Liver (tissue), 9 donors: ENCODE data around the gene ARMC9. TPM values are rescaled to one million over a fixed set of nuclear protein-coding genes. Genes with fewer than 3 reads are reported as not detected.

Experiments
- DNase-seq: peaks from one replicate; pipeline ENCODE4 v3.0.0-alpha.2; 2017; ENCODE audit warnings: low spot score
- H3K27ac ChIP-seq, 2 donors: one replicate each; pipeline ENCODE4 v1.7.0; 2013; ENCODE audit warnings: inconsistent platforms in 2 of 2, low read length in 2 of 2, control low read depth in 1 of 2, low read depth in 1 of 2, mild to moderate bottlenecking in 1 of 2
- H3K27me3 ChIP-seq, 4 donors: one replicate each; pipeline versions ENCODE4 v1.6.1 to v1.7.0; 2013; ENCODE audit warnings: low read length in 3 of 4, inconsistent platforms in 1 of 4, mild to moderate bottlenecking in 1 of 4, moderate library complexity in 1 of 4; ENCODE audit not compliant: control insufficient read depth in 4 of 4, insufficient read depth in 4 of 4
- H3K36me3 ChIP-seq, 4 donors: one replicate each; pipeline versions ENCODE4 v1.6.1 to v1.7.0; 2013; ENCODE audit warnings: low read length in 3 of 4, mild to moderate bottlenecking in 3 of 4, low read depth in 1 of 4, moderate library complexity in 1 of 4; ENCODE audit not compliant: control insufficient read depth in 4 of 4, insufficient read depth in 3 of 4
- H3K4me1 ChIP-seq, 4 donors: one replicate each; pipeline versions ENCODE4 v1.6.1 to v1.7.0; 2013; ENCODE audit warnings: low read length in 3 of 4, mild to moderate bottlenecking in 3 of 4, moderate library complexity in 1 of 4; ENCODE audit not compliant: control insufficient read depth in 4 of 4, insufficient read depth in 4 of 4
- H3K4me3 ChIP-seq, 3 donors: one replicate each; pipeline versions ENCODE4 v1.6.1 to v1.7.0; 2013; ENCODE audit warnings: low read length in 3 of 3, control low read depth in 1 of 3, low read depth in 1 of 3, mild to moderate bottlenecking in 1 of 3
- H3K9ac ChIP-seq, 2 donors: one replicate each; pipeline ENCODE4 v1.7.0; 2013; ENCODE audit warnings: low read length in 2 of 2, mild to moderate bottlenecking in 2 of 2, moderate library complexity in 2 of 2, control low read depth in 1 of 2, low read depth in 1 of 2
- H3K9me3 ChIP-seq, 4 donors: one replicate each; pipeline versions ENCODE4 v1.6.1 to v1.7.0; 2013; ENCODE audit warnings: low read length in 3 of 4; ENCODE audit not compliant: control insufficient read depth in 4 of 4
- CTCF ChIP-seq: fragments of 150-350 bp; IDR thresholded peaks from 2 replicates; pipeline ENCODE4 v1.5.1; 2017; ENCODE audit warnings: improper control_type of control experiment, low read depth, low read length; ENCODE audit not compliant: missing input control
- EGR1 ChIP-seq, 2 donors: IDR thresholded peaks; 2 replicates each; pipeline ENCODE4 v1.6.1; 2016 to 2018; ENCODE audit warnings: antibody characterized with exemption in 2 of 2, low read depth in 2 of 2
- FOXA1 ChIP-seq: IDR thresholded peaks from 2 replicates; pipeline ENCODE4 v1.6.1; 2016; ENCODE audit warnings: antibody characterized with exemption
- FOXA2 ChIP-seq: IDR thresholded peaks from 2 replicates; pipeline ENCODE4 v1.6.1; 2016; ENCODE audit warnings: antibody characterized with exemption
- HNF4G ChIP-seq: IDR thresholded peaks from 2 replicates; pipeline ENCODE4 v1.6.1; 2016; ENCODE audit warnings: antibody characterized with exemption
- JUND ChIP-seq, 2 donors: IDR thresholded peaks; 2 replicates each; pipeline ENCODE4 v1.6.1; 2016; ENCODE audit warnings: antibody characterized with exemption in 2 of 2
- NR2F2 ChIP-seq: IDR thresholded peaks from 2 replicates; pipeline ENCODE4 v1.6.1; 2016; ENCODE audit warnings: antibody characterized with exemption
- RAD21 ChIP-seq, 2 donors: IDR thresholded peaks; 2 replicates each; pipeline ENCODE4 v1.6.1; 2016; ENCODE audit warnings: antibody characterized with exemption in 2 of 2, mild to moderate bottlenecking in 2 of 2
- REST ChIP-seq: IDR thresholded peaks from 2 replicates; pipeline ENCODE4 v1.6.1; 2016; ENCODE audit warnings: antibody characterized with exemption, mild to moderate bottlenecking
- RXRA ChIP-seq, 2 donors: IDR thresholded peaks; 2 replicates each; pipeline ENCODE4 v1.6.1; 2017 to 2018; ENCODE audit warnings: antibody characterized with exemption in 2 of 2, mild to moderate bottlenecking in 1 of 2
- SP1 ChIP-seq: IDR thresholded peaks from 2 replicates; pipeline ENCODE4 v1.6.1; 2018; ENCODE audit warnings: antibody characterized with exemption, mild to moderate bottlenecking
- TAF1 ChIP-seq: conservative IDR thresholded peaks from 2 replicates; pipeline ENCODE4 v1.6.1; 2016; ENCODE audit warnings: antibody characterized with exemption, mild to moderate bottlenecking
- YY1 ChIP-seq: IDR thresholded peaks from 2 replicates; pipeline ENCODE4 v1.6.1; 2016; ENCODE audit warnings: antibody characterized with exemption, mild to moderate bottlenecking
- WGBS: extraction: QIAGEN DNeasy Blood & Tissue Kit; methylation state at CpG from one replicate; pipeline ENCODE4 v1.1.7; 2013; 5-methylcytosine and 5-hydroxymethylcytosine counted together
- polyA plus RNA-seq, 2 donors: library from polyadenylated mRNA; stranded (reverse) in 1 of 2; unstranded in 1 of 2; fragments of 200-250 nt in 1 of 2; fragments of >200 nt in 1 of 2; fragmentation: Nextera tagmentation in 1 of 2; extraction: Ambion mirVana in 1 of 2; gene quantifications; one replicate each; pipeline versions ENCODE4 v1.2.1 to v1.2.3, GENCODE V29; 2013 to 2015
- total RNA-seq, 2 donors: library from RNA; depleted of rRNA; stranded (reverse); fragments of >200 nt; gene quantifications; one replicate each; pipeline ENCODE4 v1.2.3, GENCODE V29; 2014
- TF ChIP-seq, protein P1 (sequence below): IDR thresholded peaks from 2 replicates; pipeline ENCODE4 v1.6.1; 2016; ENCODE audit warnings: antibody characterized with exemption
- TF ChIP-seq, protein P2 (sequence below): IDR thresholded peaks from 2 replicates; pipeline ENCODE4 v1.6.1; 2016; ENCODE audit warnings: antibody characterized with exemption
- donor health status: healthy.
- donor health status: healthy.
- donor health status: healthy.
- donor health status: healthy.
- donor health status: healthy.

The ARMC9 gene
- total and polyA plus RNA-seq, 4 donors = 1.1 to 2.3 (median 1.8) TPM

DNA sequence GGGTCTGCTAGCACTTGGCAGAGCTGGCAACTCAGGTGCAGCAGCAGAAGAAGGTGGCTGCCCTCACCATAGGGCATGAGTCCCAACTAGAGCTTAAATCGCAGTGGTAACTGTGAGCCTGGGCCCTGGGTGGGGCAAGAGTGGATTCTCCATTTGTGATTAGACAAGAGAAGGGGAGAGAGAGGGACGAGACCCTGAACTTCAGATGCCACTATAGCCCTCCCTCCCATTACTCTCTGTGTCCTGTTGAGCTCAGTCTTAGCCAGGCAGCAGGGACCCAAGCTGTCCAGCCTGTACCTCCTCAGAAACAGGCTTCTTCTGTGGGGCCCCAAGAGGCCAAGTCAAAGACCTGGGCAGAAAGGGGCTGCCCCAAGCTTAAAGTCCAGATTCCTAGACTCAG is 127.4 kb downstream of the ARMC9 start:
- H3K9me3 ChIP-seq = no peaks in the 10 kb centered on the region
- no peaks in the 10 kb centered on the region for H3K4me1 ChIP-seq
- no peak overlapping the region for H3K27ac ChIP-seq
- no peak overlapping the region for H3K9ac ChIP-seq
- no peak for TF ChIP-seq JUND (IDR thresholded peaks at IDR 0.05)
- no peak for TF ChIP-seq NR2F2
- TF ChIP-seq FOXA2 = no peak
- no peak for TF ChIP-seq SP1
- 85% methylated on average over 2 of the region's 2 CpGs for WGBS
- H3K36me3 ChIP-seq = no peaks in the 10 kb centered on the region
- no peak for DNase-seq
- H3K4me3 ChIP-seq = no peak overlapping the region
- H3K27me3 ChIP-seq = no peaks in the 10 kb centered on the region

DNA sequence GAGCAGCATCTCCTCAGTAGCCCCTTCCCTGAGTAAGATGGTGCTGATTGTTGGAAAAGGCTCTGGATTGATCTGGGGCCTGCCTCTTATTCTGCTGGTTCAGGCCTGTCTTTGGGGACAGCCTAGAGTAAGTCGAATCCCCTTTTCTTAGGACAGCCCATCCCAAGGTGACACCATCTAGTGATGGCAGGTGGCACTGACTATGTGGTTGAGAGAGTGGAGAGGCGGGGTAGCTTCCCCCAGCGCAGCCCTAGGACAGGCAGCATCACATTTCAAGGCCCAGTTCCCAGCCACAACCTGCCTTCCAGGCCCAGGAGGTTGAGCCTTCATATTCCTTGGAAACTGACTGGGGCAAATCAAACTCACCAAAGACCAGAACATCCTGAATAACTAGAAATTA is 128.0 kb downstream of the ARMC9 start:
- Histone ChIP-seq H3K27ac (no peak overlapping the region), H3K4me1 (no peaks in the 10 kb centered on the region), H3K4me3 (no peak overlapping the region), H3K27me3 (no peaks in the 10 kb centered on the region), H3K36me3 (no peaks in the 10 kb centered on the region), H3K9ac (no peak overlapping the region), H3K9me3 (no peaks in the 10 kb centered on the region)
- TF ChIP-seq RXRA (IDR thresholded peaks at IDR 0.05) (no peak), FOXA1 (no peak), HNF4G (no peak), YY1 (no peak), EGR1 (IDR thresholded peaks at IDR 0.05; ENCODE audit: low read depth in 2 of 2) (no peak), CTCF (no peak), TAF1 (no peak), JUND (IDR thresholded peaks at IDR 0.05) (no peak)
- TF ChIP-seq, protein P1, sequence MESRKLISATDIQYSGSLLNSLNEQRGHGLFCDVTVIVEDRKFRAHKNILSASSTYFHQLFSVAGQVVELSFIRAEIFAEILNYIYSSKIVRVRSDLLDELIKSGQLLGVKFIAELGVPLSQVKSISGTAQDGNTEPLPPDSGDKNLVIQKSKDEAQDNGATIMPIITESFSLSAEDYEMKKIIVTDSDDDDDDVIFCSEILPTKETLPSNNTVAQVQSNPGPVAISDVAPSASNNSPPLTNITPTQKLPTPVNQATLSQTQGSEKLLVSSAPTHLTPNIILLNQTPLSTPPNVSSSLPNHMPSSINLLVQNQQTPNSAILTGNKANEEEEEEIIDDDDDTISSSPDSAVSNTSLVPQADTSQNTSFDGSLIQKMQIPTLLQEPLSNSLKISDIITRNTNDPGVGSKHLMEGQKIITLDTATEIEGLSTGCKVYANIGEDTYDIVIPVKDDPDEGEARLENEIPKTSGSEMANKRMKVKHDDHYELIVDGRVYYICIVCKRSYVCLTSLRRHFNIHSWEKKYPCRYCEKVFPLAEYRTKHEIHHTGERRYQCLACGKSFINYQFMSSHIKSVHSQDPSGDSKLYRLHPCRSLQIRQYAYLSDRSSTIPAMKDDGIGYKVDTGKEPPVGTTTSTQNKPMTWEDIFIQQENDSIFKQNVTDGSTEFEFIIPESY = no peak
- TF ChIP-seq, protein P2, sequence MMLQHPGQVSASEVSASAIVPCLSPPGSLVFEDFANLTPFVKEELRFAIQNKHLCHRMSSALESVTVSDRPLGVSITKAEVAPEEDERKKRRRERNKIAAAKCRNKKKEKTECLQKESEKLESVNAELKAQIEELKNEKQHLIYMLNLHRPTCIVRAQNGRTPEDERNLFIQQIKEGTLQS = no peak
- WGBS = 97% methylated on average over 3 of the region's 3 CpGs
- DNase-seq = no peak

DNA sequence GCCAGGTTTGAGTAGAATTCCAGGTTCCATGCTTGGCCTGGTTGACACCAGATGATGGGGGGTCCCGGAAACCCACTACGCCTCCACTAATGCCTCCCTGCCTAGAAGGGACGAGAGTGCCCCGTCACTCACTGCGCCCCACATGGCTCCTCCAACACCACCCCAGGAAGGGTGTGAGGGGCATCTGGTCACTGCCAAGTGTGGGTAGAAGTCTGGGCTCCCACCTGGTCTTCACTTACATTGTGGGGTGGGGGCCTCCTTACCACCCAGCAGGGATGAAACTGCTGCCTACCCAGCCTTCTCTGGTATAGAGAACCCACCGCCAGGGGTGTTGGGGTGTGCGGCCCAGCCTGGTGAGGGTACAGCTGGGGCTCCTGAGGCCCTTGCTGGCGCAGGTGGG is 131.9 kb downstream of the ARMC9 start:
- Histone ChIP-seq H3K9me3 (no peaks in the 10 kb centered on the region), H3K36me3 (no peaks in the 10 kb centered on the region), H3K27ac (no peak overlapping the region), H3K4me1 (no peaks in the 10 kb centered on the region), H3K4me3 (no peak overlapping the region), H3K27me3 (no peaks in the 10 kb centered on the region), H3K9ac (no peak overlapping the region)
- no peak for TF ChIP-seq SP1
- TF ChIP-seq REST = no peak
- no peak for TF ChIP-seq HNF4G
- TF ChIP-seq RAD21 (IDR thresholded peaks at IDR 0.05) = no peak
- no peak for TF ChIP-seq NR2F2
- no peak for DNase-seq
- WGBS = 96% methylated on average over 8 of the region's 8 CpGs
